ENCODE measurements around the gene SMIM35. TPM values are rescaled to one million over a fixed set of nuclear protein-coding genes. Genes with fewer than 3 reads are reported as not detected.

The SMIM35 gene
- total RNA-seq, 1 donor, result 0.21 TPM

DNA sequence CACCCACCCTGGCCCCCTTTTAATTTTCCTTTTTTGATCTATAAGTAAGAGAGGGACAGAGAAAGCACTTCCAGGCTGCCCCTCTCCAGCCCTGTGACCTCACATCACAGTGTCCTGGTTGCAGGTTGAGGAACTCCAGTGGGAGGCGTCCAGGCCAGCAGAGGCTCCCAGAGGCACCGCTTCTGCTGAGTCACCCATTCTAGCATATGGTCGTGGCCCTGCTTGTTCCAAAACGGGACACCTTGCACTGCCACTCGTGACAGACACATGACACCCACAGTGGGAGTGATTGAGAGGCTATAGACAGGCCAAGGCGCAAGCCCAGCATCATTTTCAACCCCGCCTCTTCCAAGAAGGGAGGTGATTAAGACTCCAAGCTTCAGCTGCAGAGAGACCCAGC lies 25.9 kb downstream of the SMIM35 start:
- Histone ChIP-seq H3K9me3 (ENCODE audit: low read depth, low read length) (no peaks in the 10 kb centered on the region), H3K4me3 (ENCODE audit: low read length) (no peak overlapping the region), H3K4me1 (ENCODE audit: insufficient read depth, low read length) (no peaks in the 10 kb centered on the region), H3K27me3 (ENCODE audit: insufficient read depth, low read length) (no peaks in the 10 kb centered on the region)

DNA sequence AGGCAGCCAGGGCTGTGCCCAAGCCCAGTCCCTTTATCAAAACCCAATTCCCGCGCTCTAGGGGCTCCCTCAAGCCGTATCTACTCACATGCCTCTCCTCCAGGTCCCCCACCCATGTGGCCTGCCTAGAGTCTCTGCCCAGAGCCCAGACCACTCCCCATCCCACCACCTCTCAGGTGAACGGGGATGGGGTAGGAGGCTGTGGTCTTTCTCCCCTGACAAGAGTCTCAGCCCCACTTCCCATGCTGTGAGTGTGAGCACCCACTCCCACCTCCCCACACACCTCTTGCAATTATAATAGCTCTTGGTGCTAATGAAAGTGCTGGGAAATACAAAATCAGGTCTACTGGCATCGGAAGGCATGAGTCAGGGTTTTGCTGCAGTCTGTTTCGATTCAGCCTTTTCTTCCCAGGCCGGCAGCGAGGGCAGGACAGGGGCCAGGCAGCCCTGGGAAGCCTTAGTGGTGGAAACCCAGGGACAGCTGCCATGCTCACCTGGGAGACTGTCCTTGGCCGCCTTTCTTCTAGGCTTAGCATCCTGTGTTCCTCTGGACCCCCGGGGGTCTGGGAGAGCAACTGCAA lies 26.6 kb downstream of the SMIM35 start:
- Histone ChIP-seq H3K9me3 (ENCODE audit: low read depth, low read length) (no peaks in the 10 kb centered on the region), H3K4me1 (ENCODE audit: insufficient read depth, low read length) (no peaks in the 10 kb centered on the region), H3K4me3 (ENCODE audit: low read length) (no peak overlapping the region), H3K27me3 (ENCODE audit: insufficient read depth, low read length) (no peaks in the 10 kb centered on the region)

DNA sequence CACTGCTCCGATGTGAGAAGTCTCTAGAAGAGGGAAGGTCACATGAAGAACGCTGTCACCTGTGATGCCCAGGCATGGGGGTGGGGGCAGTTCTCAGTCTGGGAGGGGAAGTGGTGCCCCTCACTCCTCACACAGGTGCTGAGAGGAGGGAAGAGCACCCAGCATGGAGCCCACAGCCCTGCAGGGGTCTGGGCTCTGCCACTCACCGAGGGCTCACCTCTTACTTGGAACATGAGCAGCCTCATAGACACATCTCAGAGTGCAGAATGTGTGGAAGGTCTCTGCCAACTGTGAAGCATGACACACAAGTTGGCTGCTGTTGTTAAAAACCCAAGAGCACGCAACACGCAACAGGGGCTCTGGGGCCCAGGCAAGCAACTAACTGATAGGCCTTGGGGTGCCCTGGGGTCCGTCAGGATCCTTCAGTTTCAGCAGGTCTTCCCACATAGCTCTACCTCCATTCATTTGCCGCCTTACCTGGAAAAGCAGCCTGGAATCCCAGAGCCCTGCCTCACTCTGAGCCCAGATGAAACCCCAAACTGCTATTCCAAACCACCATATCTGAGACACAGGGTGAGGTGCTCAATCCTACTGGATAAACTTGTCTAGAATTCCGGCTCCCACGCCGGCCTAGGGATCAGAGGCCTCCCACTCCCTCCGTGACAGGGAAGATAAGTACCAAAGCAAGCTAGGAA lies 27.4 kb downstream of the SMIM35 start:
- Histone ChIP-seq H3K4me1 (ENCODE audit: insufficient read depth, low read length) (no peaks in the 10 kb centered on the region), H3K9me3 (ENCODE audit: low read depth, low read length) (no peaks in the 10 kb centered on the region), H3K27me3 (ENCODE audit: insufficient read depth, low read length) (no peaks in the 10 kb centered on the region), H3K4me3 (ENCODE audit: low read length) (no peak overlapping the region)

DNA sequence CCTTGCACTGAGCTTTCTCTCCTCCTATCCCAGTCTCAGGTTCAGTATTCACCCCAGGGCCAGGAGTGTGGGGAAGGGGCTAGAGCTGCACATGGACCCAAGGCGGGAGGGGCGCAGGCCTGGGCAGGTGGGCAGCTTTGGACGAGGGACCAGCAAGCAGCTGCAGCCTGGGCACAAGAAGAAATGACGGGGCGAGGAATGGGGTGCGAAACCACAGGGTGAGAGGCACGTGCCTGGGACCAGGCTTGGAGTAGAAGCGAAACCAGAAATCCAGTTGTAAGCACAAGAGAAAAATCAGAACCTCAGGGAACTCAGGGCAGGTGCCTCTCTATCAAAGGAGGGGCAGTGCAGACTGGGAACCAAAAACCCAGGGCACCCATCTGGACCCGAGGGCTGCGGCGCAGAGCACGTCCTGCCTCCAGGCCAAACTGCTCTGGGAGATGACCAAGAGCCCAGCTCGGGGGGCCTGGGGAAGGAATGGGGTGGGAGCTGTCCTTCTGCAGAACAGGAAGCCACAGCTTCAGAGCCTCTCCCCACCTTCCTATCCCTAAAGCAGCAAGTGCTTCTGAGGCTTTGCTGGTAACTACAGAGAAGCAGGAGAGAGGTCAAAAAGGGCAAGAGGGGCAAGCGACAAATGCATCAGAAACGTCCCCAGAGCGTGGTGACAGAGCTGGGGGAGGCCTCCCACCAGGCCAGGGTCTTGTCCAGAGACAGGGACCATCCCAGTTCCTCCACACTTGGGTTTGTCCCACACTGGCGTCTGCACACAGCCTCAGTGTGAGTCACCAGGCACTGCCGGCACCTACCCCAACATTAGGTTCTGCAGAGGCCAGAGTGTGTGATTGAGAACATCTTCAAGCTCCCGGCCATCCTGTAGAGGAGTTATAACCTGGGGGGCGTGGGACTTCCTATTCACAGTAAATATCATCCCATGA lies 28.2 kb downstream of the SMIM35 start:
- Histone ChIP-seq H3K4me3 (ENCODE audit: low read length) (no peak overlapping the region), H3K27me3 (ENCODE audit: insufficient read depth, low read length) (no peaks in the 10 kb centered on the region), H3K9me3 (ENCODE audit: low read depth, low read length) (no peaks in the 10 kb centered on the region), H3K4me1 (ENCODE audit: insufficient read depth, low read length) (peaks cover 1% of the 10 kb centered on the region)

DNA sequence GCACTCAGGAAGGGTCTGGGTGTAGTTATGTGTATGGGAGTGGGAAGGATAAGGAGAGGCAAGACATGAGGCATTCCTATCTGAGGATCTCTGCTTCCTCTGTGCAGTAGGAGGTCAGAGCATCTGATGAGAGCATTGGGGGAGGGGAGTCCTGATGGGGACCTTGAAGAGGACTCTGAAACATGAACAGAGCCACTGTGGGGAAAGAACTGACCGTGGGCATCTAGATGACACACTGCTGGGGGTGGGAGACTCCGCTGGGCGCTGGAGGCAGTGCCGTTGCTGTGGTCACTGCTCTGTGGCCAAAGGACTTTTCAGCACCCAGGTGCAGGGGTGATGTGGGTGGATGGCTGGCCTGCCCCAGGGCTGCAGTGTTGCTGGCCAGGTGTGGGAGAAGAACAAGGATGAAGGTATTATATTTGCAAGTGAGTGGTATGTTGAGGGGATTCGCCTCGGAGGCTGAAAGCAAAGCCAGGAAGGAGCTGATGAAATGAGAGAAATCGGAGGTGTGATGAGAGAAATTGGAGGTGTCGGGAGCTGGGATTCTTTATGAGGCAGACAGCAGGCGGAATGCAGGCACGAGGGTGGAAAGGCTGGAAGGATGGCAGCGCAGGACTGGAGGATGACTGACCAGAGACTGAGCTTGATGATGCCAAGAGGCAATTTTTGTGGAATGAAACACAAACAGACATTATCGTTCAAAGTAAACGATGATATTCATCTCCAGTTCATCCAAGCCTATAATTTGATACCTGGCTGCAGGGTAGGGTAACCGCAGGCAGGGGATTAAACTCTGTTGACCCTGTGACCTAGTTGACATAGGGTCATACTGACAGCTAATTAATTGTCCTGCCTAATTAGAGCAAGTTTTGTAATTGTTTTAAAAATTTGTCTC lies 29.3 kb downstream of the SMIM35 start:
- Histone ChIP-seq H3K9me3 (ENCODE audit: low read depth, low read length) (no peaks in the 10 kb centered on the region), H3K4me1 (ENCODE audit: insufficient read depth, low read length) (peaks cover 12% of the 10 kb centered on the region), H3K4me3 (ENCODE audit: low read length) (no peak overlapping the region), H3K27me3 (ENCODE audit: insufficient read depth, low read length) (no peaks in the 10 kb centered on the region)

DNA sequence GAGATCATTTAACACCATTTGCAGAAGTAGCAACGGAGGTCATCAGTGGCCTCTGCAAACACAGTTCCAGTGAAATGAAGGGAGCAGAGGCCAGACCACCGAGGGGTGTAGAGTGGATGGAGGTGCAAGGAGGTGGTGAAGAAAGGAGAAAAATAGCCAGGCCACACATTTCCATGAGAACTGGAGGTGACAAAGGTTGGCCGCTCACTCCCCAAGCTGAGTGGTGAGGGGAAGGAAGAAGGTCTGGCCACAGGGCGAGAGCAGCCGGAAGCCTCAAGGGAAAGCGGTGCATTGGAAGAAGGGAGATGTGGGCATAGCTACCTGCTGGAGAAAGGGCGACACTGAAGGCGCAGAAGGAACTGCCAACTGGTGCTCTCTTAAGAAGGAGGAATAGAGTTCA lies 30.0 kb downstream of the SMIM35 start:
- H3K4me1 ChIP-seq (ENCODE audit: insufficient read depth, low read length), result peaks cover 19% of the 10 kb centered on the region
- no peak overlapping the region for H3K4me3 ChIP-seq (ENCODE audit: low read length)
- no peaks in the 10 kb centered on the region for H3K9me3 ChIP-seq (ENCODE audit: low read depth, low read length)
- H3K27me3 ChIP-seq (ENCODE audit: insufficient read depth, low read length), result no peaks in the 10 kb centered on the region

DNA sequence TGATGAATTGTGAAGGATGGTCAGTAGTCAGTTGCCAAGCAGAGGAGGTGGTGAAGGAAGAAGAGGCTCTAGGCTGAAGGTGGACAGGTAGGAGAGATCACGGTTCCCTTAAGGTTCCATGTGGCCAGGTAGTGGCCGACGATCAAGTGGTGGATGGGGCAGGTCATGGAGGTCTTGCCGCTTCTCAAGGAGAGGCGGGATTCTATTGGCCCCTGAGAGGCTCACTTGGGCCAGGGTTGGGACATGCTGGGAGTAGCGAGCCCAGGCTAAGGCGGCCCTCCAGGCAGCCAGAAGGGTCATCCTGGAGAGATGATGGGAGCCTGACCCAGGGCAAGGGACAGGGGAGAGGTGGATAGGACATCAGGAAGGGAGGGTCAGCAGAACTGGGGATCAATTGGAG lies 30.8 kb downstream of the SMIM35 start:
- Histone ChIP-seq H3K27me3 (ENCODE audit: insufficient read depth, low read length) (no peaks in the 10 kb centered on the region), H3K4me1 (ENCODE audit: insufficient read depth, low read length) (peaks cover 28% of the 10 kb centered on the region), H3K4me3 (ENCODE audit: low read length) (no peak overlapping the region), H3K9me3 (ENCODE audit: low read depth, low read length) (no peaks in the 10 kb centered on the region)

DNA sequence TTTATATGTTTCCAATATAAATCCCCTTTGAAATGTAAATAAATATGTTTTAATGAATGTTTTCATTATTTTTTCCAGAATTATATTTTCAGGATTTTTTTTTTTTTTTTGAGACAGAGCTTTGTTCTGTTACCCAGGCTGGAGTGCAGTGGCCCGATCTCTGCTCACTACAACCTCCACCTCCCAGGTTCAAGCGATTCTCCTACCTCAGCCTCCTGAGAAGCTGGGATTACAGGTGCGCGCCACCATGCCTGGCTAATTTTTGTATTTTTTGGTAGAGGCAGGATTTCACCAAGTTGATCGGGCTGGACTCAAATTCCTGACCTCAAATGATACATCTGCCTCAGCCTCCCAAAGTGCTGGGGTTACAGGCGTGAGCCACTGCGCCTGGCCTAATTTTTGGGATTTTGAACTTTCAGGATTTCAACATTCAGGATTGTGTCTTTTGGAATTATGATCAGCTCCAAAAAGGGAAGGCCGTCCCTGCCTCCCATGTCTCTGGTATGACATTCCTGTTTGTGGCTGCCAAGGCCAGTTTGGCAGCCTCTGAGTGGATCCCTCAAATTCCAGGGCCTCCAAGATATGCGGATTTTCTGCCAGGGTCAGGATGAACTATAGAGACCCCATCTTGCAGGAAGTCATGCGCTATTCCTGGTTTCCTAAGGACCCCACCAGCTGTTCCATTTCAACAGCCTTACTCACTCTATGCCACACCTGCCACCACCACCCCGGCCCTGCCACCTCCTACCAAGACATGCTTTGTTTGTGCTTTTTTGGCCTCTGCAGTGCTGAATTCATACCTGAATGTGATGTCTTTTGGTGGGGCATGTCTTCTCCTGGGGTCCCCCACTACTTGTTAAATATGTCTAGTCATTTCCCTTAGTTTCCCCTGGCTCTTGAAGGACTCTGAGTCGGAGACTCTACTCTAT lies 31.8 kb downstream of the SMIM35 start:
- peaks cover 37% of the 10 kb centered on the region for H3K4me1 ChIP-seq (ENCODE audit: insufficient read depth, low read length)
- no peaks in the 10 kb centered on the region for H3K9me3 ChIP-seq (ENCODE audit: low read depth, low read length)
- no peaks in the 10 kb centered on the region for H3K27me3 ChIP-seq (ENCODE audit: insufficient read depth, low read length)

DNA sequence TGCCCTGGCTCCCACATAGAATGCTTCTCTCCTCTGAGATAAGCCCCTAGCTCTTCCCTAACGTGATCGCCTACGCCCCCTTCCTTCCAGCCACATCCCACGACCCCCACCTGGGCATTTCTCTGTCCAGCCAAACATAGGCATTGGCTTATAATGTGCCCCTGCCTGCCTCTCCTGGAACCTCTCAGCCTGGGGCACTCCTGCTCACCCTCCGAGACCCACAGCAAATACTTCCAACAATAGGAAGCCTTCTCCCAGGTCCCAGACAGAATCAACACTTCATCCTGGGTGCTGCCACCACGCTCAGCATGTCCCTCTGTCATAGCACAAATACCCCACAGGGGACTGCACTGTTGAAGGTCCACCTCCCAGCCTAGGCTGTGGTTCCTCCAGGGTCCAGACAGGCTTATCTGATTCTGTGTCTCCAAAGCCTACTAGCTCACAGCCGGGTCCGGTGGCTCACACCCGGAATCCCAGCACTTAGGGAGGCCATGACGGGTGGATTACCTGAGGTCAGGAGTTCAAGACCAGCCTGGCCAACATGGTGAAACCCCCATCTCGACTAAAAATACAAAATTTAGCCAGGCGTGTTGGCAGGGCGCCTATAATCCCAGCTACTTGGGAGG lies 34.1 kb downstream of the SMIM35 start:
- Histone ChIP-seq H3K27me3 (ENCODE audit: insufficient read depth, low read length) (no peaks in the 10 kb centered on the region), H3K4me3 (ENCODE audit: low read length) (no peak overlapping the region), H3K4me1 (ENCODE audit: insufficient read depth, low read length) (peaks cover 56% of the 10 kb centered on the region), H3K9me3 (ENCODE audit: low read depth, low read length) (no peaks in the 10 kb centered on the region)

More for the DNA sequence above, 31.8 kb downstream of the SMIM35 start:
- no peak overlapping the region for H3K4me3 ChIP-seq (ENCODE audit: low read length)

DNA sequence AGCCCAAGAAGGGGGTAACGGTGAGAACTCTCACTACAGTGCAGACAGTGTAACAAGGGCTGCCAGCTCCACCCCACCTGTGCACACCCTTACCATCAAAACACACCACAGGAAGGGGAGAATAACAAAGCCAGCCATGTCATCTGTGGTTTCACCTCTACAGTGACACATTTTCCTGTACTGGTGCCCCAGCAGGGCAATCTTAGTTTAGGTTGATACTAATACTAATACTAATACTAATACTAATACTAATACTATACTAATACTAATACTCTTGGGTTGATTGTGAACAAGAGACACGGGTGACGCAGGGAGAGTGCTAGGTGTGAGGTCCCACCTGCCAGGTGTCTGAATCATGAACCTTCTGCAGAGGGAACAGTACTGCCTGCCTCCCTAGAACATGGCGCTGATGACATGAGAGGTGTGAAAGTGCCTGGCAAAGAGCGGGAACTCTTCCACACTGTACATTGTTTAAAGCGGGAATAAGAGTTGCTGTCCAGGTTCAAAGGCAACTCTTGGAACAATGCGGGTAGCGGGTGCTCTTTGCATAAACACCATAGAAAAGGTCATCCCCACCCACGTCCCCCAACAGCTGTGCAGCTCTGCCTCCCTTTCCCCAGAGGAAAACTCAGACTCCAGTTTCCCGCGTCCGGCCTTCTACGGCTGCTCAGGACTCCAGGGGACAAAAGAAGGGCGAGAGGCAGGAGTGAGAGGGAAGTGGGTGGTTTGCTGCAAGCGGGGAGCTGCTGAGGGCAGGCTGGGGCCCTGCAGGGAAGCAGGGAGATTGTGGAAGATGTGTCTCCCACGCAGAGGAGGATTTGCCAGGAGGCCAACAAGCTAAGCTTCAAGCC lies 34.9 kb downstream of the SMIM35 start:
- no peaks in the 10 kb centered on the region for H3K27me3 ChIP-seq (ENCODE audit: insufficient read depth, low read length)
- H3K9me3 ChIP-seq (ENCODE audit: low read depth, low read length), result no peaks in the 10 kb centered on the region
- H3K4me3 ChIP-seq (ENCODE audit: low read length), result no peak overlapping the region
- peaks cover 65% of the 10 kb centered on the region for H3K4me1 ChIP-seq (ENCODE audit: insufficient read depth, low read length)

DNA sequence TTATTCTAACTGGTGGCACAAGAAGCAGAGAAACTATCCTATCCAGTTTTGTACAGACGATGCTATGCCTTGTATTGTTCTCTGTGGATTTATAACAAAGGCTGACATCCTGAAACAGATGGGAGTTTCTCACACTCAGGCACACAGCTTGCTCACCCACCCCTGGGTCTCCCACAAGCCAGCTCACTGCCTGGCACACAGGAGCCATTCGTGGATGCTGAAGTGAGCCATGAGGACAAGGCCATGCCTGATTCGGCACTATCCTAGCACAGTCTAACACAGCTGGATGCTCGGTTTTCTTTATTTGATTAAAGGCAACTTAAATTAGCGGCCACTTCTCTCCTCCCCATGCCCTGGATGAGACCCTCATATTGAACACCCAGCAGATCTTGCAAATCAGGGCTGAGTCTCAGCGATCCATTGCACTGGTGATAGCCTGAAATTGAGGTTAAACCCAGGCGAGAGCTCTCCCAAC lies 35.6 kb downstream of the SMIM35 start:
- H3K4me3 ChIP-seq (ENCODE audit: low read length), result no peak overlapping the region
- H3K9me3 ChIP-seq (ENCODE audit: low read depth, low read length), result no peaks in the 10 kb centered on the region
- H3K4me1 ChIP-seq (ENCODE audit: insufficient read depth, low read length), result peaks cover 71% of the 10 kb centered on the region
- no peaks in the 10 kb centered on the region for H3K27me3 ChIP-seq (ENCODE audit: insufficient read depth, low read length)

DNA sequence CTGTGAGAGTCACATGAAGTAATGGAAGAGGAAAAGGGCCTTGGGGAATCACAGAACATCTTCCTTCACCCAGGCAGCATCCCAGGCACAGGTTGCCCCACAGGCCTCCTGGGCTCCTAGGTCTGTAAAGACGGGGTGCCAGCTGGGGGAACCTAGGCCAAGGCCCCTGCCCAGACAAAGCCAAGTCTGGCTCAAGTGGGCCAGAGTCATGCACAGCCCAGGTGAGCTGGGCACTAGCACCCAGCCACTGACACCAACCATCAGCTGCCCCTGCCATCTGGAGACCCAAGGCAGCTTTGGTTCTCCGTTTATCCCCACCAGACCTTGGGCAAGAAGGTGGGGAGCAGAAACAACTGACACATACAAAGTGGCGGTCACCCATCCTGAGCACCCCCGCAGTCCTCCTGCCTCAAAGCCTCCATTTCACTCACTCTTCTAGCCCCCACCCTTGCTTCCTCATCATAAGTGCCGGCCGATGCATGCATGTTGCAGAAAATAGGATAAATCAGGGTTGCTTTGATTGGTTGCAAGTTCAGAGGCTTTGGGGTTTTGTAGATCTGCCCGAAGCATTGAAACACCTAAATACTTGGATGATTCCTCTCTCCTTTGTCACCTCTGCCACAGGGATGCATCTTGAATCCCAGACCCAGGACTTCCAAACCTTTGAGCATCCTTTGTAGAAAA lies 36.4 kb downstream of the SMIM35 start:
- Histone ChIP-seq H3K4me1 (ENCODE audit: insufficient read depth, low read length) (peaks cover 77% of the 10 kb centered on the region), H3K4me3 (ENCODE audit: low read length) (no peak overlapping the region), H3K27me3 (ENCODE audit: insufficient read depth, low read length) (no peaks in the 10 kb centered on the region), H3K9me3 (ENCODE audit: low read depth, low read length) (no peaks in the 10 kb centered on the region)

Measured in mononuclear cell (primary cell).